ENCODE results near the gene C6orf141.

GRCh38 chr6:49506569-49507111 is 43.8 kb upstream of the C6orf141 start:
- no peak for TF ChIP-seq CTCF (IDR thresholded peaks at IDR 0.05; ENCODE audit: insufficient read depth, low read length)
- no peak for TF ChIP-seq GABPA (IDR thresholded peaks at IDR 0.05; ENCODE audit: low read depth)
- TF ChIP-seq POLR2AphosphoS5 (IDR thresholded peaks at IDR 0.05; ENCODE audit: low read depth) = no peak
- TF ChIP-seq REST (IDR thresholded peaks at IDR 0.05; ENCODE audit: insufficient replicate concordance, low read depth) = no peak
- TF ChIP-seq SPI1 (IDR thresholded peaks at IDR 0.05; ENCODE audit: borderline replicate concordance, low read depth) = no peak

All from HL-60 (cell line).